Neural progenitor cell (in vitro differentiated cells): ENCODE results near the gene SYNE3.

ENCODE experiments used
- EZH2 ChIP-seq: fragments of 200-600 bp; sonication (generic); IDR thresholded peaks from 2 replicates; pipeline ENCODE4 v1.6.1; 2017; ENCODE audit warnings: antibody characterized with exemption, mild to moderate bottlenecking, moderate library complexity
- EZH2phosphoT487 ChIP-seq: fragments of 200-600 bp; sonication (generic); IDR thresholded peaks from 2 replicates; pipeline ENCODE4 v1.6.1; 2017; ENCODE audit warnings: antibody characterized with exemption
- TF ChIP-seq, protein P1 (sequence below): fragments of 200-600 bp; sonication (generic); IDR thresholded peaks from 2 replicates; pipeline ENCODE4 v1.5.1; 2017; ENCODE audit warnings: antibody characterized with exemption, mild to moderate bottlenecking

DNA sequence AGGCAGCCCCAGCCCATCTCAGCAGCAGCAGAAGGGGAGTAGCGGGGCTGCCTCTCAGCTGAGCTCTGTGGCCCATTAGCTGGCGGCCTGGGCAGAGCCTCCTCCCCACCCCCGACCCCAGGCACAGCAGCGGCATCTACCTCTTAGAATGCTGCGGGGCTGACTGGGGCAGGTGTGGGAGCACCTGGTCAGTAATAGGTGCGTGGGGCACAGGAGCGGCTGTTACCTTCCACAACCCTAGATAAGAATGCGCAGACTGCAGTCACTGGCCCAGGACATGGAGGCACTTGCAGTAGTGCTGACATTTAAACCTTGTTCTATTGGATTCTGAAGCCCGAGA, 35.6 kb downstream of the SYNE3 start:
- TF ChIP-seq, protein P1, sequence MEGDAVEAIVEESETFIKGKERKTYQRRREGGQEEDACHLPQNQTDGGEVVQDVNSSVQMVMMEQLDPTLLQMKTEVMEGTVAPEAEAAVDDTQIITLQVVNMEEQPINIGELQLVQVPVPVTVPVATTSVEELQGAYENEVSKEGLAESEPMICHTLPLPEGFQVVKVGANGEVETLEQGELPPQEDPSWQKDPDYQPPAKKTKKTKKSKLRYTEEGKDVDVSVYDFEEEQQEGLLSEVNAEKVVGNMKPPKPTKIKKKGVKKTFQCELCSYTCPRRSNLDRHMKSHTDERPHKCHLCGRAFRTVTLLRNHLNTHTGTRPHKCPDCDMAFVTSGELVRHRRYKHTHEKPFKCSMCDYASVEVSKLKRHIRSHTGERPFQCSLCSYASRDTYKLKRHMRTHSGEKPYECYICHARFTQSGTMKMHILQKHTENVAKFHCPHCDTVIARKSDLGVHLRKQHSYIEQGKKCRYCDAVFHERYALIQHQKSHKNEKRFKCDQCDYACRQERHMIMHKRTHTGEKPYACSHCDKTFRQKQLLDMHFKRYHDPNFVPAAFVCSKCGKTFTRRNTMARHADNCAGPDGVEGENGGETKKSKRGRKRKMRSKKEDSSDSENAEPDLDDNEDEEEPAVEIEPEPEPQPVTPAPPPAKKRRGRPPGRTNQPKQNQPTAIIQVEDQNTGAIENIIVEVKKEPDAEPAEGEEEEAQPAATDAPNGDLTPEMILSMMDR, result no peak
- no peak for TF ChIP-seq EZH2
- TF ChIP-seq EZH2phosphoT487, result no peak
